ENCODE data around the gene SPSB2.

Gene SPSB2, protein sequence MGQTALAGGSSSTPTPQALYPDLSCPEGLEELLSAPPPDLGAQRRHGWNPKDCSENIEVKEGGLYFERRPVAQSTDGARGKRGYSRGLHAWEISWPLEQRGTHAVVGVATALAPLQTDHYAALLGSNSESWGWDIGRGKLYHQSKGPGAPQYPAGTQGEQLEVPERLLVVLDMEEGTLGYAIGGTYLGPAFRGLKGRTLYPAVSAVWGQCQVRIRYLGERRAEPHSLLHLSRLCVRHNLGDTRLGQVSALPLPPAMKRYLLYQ

GRCh38 chr12:6873094-6874014 is at the start of gene SPSB2:
Gene SPSB2 (minus strand): TSS chr12:6873303. CDS start chr12:6872901, 402 bp downstream.
- Histone ChIP-seq H3K4me3 (ENCODE audit: low read length in 2 of 2) (peak within 1 kb of the TSS; percentile 83 to 94), H3K9me3 (ENCODE audit: control insufficient read depth in 2 of 2, low read length in 2 of 2) (no peaks in the 10 kb centered on the region), H3K4me1 (ENCODE audit: control insufficient read depth in 2 of 2, insufficient read depth in 2 of 2, low read length in 2 of 2) (peaks cover 36 to 44% of the 10 kb centered on the region in 2 donors), H3K27me3 (ENCODE audit: control insufficient read depth in 2 of 2, insufficient read depth in 2 of 2, low read length in 2 of 2) (no peaks in the 10 kb centered on the region), H3K27ac (ENCODE audit: low read depth in 2 of 2, low read length in 2 of 2) (peak within 1 kb of the TSS; percentile 85 to 90), H3K36me3 (ENCODE audit: control insufficient read depth in 2 of 2, insufficient read depth in 2 of 2, low read length in 2 of 2) (peaks cover 19 to 20% of the 10 kb centered on the region in 2 donors), H3K9ac (ENCODE audit: low read depth in 1 of 2, low read length in 2 of 2) (peak within 1 kb of the TSS; percentile 88 to 96)

DNA sequence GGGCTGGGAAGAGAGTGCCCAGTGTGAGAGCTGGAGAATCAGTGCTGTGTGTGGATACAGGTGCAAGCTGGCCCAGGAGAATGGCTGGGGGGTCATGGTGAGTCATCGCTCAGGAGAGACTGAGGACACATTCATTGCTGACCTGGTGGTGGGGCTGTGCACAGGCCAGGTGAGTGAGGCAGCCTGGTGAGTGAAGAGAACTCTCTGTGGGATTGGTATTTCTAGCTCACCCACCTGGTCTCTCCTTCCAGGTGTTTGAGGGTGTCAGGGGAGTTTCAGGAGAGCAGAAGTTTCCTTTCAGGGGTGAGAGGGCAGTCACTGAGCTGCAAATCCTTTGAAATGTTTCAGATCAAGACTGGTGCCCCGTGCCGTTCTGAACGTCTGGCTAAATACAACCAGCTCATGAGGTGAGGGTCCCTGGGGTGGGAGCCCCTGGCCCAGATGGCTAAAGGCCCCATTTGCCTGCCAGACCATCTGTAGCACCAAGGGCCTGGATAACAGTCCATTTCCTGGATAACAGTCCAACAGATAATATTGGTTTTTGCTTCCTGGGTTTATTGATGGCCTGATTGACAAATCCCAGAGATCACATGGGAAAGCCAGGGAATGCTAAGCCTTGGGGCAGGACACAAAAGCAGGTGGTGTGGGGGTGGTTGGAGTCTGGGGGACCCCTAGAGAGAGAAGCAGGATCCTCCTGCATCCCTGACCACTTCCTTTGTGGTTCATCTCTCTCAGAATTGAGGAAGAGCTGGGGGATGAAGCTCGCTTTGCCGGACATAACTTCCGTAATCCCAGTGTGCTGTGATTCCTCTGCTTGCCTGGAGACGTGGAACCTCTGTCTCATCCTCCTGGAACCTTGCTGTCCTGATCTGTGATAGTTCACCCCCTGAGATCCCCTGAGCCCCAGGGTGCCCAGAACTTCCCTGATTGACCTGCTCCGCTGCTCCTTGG is 49.2 kb upstream of the SPSB2 start:
- Histone ChIP-seq H3K9ac (ENCODE audit: low read depth in 1 of 2, low read length in 2 of 2) (peak overlapping the region in 1 of 2 donors; percentile 26), H3K27ac (ENCODE audit: low read depth in 2 of 2, low read length in 2 of 2) (peak overlapping the region; percentile 10 to 75), H3K27me3 (ENCODE audit: control insufficient read depth in 2 of 2, insufficient read depth in 2 of 2, low read length in 2 of 2) (no peaks in the 10 kb centered on the region), H3K4me1 (ENCODE audit: control insufficient read depth in 2 of 2, insufficient read depth in 2 of 2, low read length in 2 of 2) (peaks cover 29 to 42% of the 10 kb centered on the region in 2 donors), H3K36me3 (ENCODE audit: control insufficient read depth in 2 of 2, insufficient read depth in 2 of 2, low read length in 2 of 2) (peaks cover 0 to 3% of the 10 kb centered on the region in 2 donors), H3K9me3 (ENCODE audit: control insufficient read depth in 2 of 2, low read length in 2 of 2) (no peaks in the 10 kb centered on the region), H3K4me3 (ENCODE audit: low read length in 2 of 2) (peak overlapping the region in 1 of 2 donors; percentile 15)

GRCh38 chr12:6921539-6921938 is 48.4 kb upstream of the SPSB2 start:
- H3K4me1 ChIP-seq (ENCODE audit: control insufficient read depth in 2 of 2, insufficient read depth in 2 of 2, low read length in 2 of 2): peaks cover 25 to 37% of the 10 kb centered on the region in 2 donors
- H3K9me3 ChIP-seq (ENCODE audit: control insufficient read depth in 2 of 2, low read length in 2 of 2): no peaks in the 10 kb centered on the region
- H3K27ac ChIP-seq (ENCODE audit: low read depth in 2 of 2, low read length in 2 of 2): peak overlapping the region in 1 of 2 donors; percentile 32
- no peak overlapping the region for H3K4me3 ChIP-seq (ENCODE audit: low read length in 2 of 2)
- H3K27me3 ChIP-seq (ENCODE audit: control insufficient read depth in 2 of 2, insufficient read depth in 2 of 2, low read length in 2 of 2): no peaks in the 10 kb centered on the region
- no peak overlapping the region for H3K9ac ChIP-seq (ENCODE audit: low read depth in 1 of 2, low read length in 2 of 2)
- H3K36me3 ChIP-seq (ENCODE audit: control insufficient read depth in 2 of 2, insufficient read depth in 2 of 2, low read length in 2 of 2): peaks cover 3% of the 10 kb centered on the region in 2 donors

DNA sequence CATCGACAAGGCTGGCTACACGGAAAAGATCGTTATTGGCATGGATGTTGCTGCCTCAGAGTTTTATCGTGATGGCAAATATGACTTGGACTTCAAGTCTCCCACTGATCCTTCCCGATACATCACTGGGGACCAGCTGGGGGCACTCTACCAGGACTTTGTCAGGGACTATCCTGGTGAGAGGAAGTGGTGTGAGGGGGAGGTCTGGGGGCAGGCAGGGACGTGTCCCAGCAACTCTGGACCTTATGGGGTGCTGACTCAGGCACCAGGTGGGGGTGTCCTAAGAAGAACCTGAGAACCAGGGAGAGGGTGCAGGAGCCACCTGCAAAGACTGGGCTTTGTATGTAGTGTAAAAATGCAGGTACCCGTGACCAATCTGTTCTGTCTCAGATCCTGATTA is 46.5 kb upstream of the SPSB2 start:
- Histone ChIP-seq H3K36me3 (ENCODE audit: control insufficient read depth in 2 of 2, insufficient read depth in 2 of 2, low read length in 2 of 2) (peaks cover 3% of the 10 kb centered on the region in 2 donors), H3K9ac (ENCODE audit: low read depth in 1 of 2, low read length in 2 of 2) (no peak overlapping the region), H3K27ac (ENCODE audit: low read depth in 2 of 2, low read length in 2 of 2) (no peak overlapping the region), H3K27me3 (ENCODE audit: control insufficient read depth in 2 of 2, insufficient read depth in 2 of 2, low read length in 2 of 2) (peaks cover 0 to 6% of the 10 kb centered on the region in 2 donors), H3K4me1 (ENCODE audit: control insufficient read depth in 2 of 2, insufficient read depth in 2 of 2, low read length in 2 of 2) (peaks cover 13 to 24% of the 10 kb centered on the region in 2 donors), H3K4me3 (ENCODE audit: low read length in 2 of 2) (no peak overlapping the region), H3K9me3 (ENCODE audit: control insufficient read depth in 2 of 2, low read length in 2 of 2) (no peaks in the 10 kb centered on the region)

DNA sequence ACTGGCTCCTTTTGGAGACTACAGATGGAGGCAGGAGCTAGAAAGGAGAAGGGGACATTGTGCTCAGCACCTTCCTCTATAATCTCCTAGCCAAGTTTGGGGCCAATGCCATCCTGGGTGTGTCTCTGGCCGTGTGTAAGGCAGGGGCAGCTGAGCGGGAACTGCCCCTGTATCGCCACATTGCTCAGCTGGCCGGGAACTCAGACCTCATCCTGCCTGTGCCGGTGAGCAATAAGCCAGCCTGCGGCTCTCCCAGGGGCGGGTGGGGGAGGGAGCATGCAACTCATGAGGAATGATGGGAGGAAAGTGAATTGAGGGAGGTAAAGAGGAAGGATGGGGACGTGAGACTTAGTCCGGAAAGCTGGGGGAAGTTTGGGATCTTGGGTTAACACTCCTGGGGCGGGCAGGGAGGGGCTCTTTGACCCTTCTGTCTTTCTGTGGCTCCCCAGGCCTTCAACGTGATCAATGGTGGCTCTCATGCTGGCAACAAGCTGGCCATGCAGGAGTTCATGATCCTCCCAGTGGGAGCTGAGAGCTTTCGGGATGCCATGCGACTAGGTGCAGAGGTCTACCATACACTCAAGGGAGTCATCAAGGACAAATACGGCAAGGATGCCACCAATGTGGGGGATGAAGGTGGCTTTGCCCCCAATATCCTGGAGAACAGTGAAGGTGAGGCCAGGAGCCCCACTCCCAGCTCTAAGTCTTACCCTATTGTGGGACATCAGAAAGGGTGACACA is 44.6 kb upstream of the SPSB2 start:
- Histone ChIP-seq H3K9me3 (ENCODE audit: control insufficient read depth in 2 of 2, low read length in 2 of 2) (no peaks in the 10 kb centered on the region), H3K27ac (ENCODE audit: low read depth in 2 of 2, low read length in 2 of 2) (no peak overlapping the region), H3K9ac (ENCODE audit: low read depth in 1 of 2, low read length in 2 of 2) (no peak overlapping the region), H3K4me3 (ENCODE audit: low read length in 2 of 2) (no peak overlapping the region), H3K4me1 (ENCODE audit: control insufficient read depth in 2 of 2, insufficient read depth in 2 of 2, low read length in 2 of 2) (peaks cover 7 to 12% of the 10 kb centered on the region in 2 donors), H3K27me3 (ENCODE audit: control insufficient read depth in 2 of 2, insufficient read depth in 2 of 2, low read length in 2 of 2) (peaks cover 5 to 11% of the 10 kb centered on the region in 2 donors), H3K36me3 (ENCODE audit: control insufficient read depth in 2 of 2, insufficient read depth in 2 of 2, low read length in 2 of 2) (peaks cover 3% of the 10 kb centered on the region in 2 donors)

- Histone ChIP-seq H3K4me1 (ENCODE audit: control insufficient read depth in 2 of 2, insufficient read depth in 2 of 2, low read length in 2 of 2) (peaks cover 7 to 8% of the 10 kb centered on the region in 2 donors), H3K4me3 (ENCODE audit: low read length in 2 of 2) (no peak overlapping the region), H3K9me3 (ENCODE audit: control insufficient read depth in 2 of 2, low read length in 2 of 2) (no peaks in the 10 kb centered on the region), H3K36me3 (ENCODE audit: control insufficient read depth in 2 of 2, insufficient read depth in 2 of 2, low read length in 2 of 2) (peaks cover 3% of the 10 kb centered on the region in 2 donors), H3K27me3 (ENCODE audit: control insufficient read depth in 2 of 2, insufficient read depth in 2 of 2, low read length in 2 of 2) (peaks cover 5 to 20% of the 10 kb centered on the region in 2 donors), H3K9ac (ENCODE audit: low read depth in 1 of 2, low read length in 2 of 2) (no peak overlapping the region), H3K27ac (ENCODE audit: low read depth in 2 of 2, low read length in 2 of 2) (no peak overlapping the region)
Observed at GRCh38 chr12:6916426-6917200, 43.5 kb upstream of the SPSB2 start.

GRCh38 chr12:6915789-6916285 is 42.7 kb upstream of the SPSB2 start:
- Histone ChIP-seq H3K9ac (ENCODE audit: low read depth in 1 of 2, low read length in 2 of 2) (no peak overlapping the region), H3K27ac (ENCODE audit: low read depth in 2 of 2, low read length in 2 of 2) (no peak overlapping the region), H3K36me3 (ENCODE audit: control insufficient read depth in 2 of 2, insufficient read depth in 2 of 2, low read length in 2 of 2) (peaks cover 3% of the 10 kb centered on the region in 2 donors), H3K4me1 (ENCODE audit: control insufficient read depth in 2 of 2, insufficient read depth in 2 of 2, low read length in 2 of 2) (peaks cover 7 to 8% of the 10 kb centered on the region in 2 donors), H3K9me3 (ENCODE audit: control insufficient read depth in 2 of 2, low read length in 2 of 2) (no peaks in the 10 kb centered on the region), H3K4me3 (ENCODE audit: low read length in 2 of 2) (no peak overlapping the region), H3K27me3 (ENCODE audit: control insufficient read depth in 2 of 2, insufficient read depth in 2 of 2, low read length in 2 of 2) (peaks cover 5 to 20% of the 10 kb centered on the region in 2 donors)

- Histone ChIP-seq H3K27me3 (ENCODE audit: control insufficient read depth in 2 of 2, insufficient read depth in 2 of 2, low read length in 2 of 2) (peaks cover 5 to 20% of the 10 kb centered on the region in 2 donors), H3K36me3 (ENCODE audit: control insufficient read depth in 2 of 2, insufficient read depth in 2 of 2, low read length in 2 of 2) (peaks cover 3% of the 10 kb centered on the region in 2 donors), H3K9ac (ENCODE audit: low read depth in 1 of 2, low read length in 2 of 2) (peak overlapping the region; percentile 34 to 57), H3K27ac (ENCODE audit: low read depth in 2 of 2, low read length in 2 of 2) (peak overlapping the region in 1 of 2 donors; percentile 63), H3K4me3 (ENCODE audit: low read length in 2 of 2) (peak overlapping the region; percentile 63 to 67), H3K9me3 (ENCODE audit: control insufficient read depth in 2 of 2, low read length in 2 of 2) (no peaks in the 10 kb centered on the region), H3K4me1 (ENCODE audit: control insufficient read depth in 2 of 2, insufficient read depth in 2 of 2, low read length in 2 of 2) (peaks cover 7 to 8% of the 10 kb centered on the region in 2 donors)
Observed at GRCh38 chr12:6914947-6915788, 42.1 kb upstream of the SPSB2 start.
